ENCODE measurements around the gene SCTR. TPM values are rescaled to one million over a fixed set of nuclear protein-coding genes. Genes with fewer than 3 reads are reported as not detected.

Gene SCTR
- total and polyA plus RNA-seq, 2 of the 13 experiments (the other 11 are each of a cell fraction or from before 2014, with no cell fraction given): not detected

DNA sequence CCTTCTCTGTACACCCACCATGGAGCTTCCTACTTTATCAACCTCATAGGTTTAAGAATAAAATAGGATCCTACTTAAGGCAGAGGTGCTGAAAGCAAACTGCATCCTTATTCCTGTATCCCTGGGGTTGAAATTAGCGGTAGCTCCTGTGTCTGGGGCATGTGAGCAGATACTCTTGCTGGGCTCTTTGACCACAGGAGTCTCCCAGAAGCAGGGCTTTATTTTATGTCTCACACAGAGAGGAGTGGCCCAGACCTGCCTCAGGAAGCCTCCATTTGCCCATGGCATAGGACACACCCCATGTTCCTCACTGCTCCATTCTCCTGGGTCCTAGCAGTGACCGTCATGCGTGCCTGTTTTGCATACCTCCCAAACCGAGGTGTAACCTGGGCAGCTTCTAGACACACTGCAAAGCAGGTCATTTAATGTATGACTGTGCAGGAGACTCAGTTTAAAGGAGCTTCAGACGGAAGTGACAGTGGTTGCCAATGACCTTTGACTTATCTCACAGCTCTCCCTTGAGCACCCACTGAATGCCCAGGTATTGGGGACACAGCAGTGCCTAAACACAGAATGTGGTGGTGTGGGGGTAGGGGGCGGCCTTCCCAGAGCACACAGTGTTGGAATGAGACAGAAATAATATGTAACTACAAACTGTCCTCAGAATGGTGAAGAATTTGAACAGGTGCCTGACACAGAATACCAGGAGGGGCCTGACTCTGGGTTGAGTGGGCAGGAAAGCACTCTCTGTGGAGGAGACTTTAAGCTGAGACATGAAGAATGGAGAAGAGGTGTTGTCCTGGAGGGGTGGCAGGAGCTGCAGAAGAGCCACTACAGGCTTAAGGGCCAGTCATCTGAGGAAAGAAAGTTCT is 89.0 kb downstream of the SCTR start (continued):
- TF ChIP-seq ZNF768 (CRISPR knock-in tag; IDR thresholded peaks at IDR 0.05) (no peak), ZNF709 (CRISPR knock-in tag; IDR thresholded peaks at IDR 0.05) (0 out of 2 replicates have a peak, but pooled peaks have one; percentile 43), MAFK (conservative IDR thresholded peaks at IDR 0.05 in 1 of 2, IDR thresholded peaks at IDR 0.05 in 1 of 2; ENCODE audit: low read length in 2 of 2) (no peak), NR2C2 (CRISPR knock-in tag; IDR thresholded peaks at IDR 0.05; ENCODE audit: borderline replicate concordance) (peak; percentile 57), ZNF772 (CRISPR knock-in tag; IDR thresholded peaks at IDR 0.05) (no peak), ZNF678 (CRISPR knock-in tag; IDR thresholded peaks at IDR 0.05) (0 out of 2 replicates have a peak, but pooled peaks have one; percentile 21), ZKSCAN5 (CRISPR knock-in tag; IDR thresholded peaks at IDR 0.05) (no peak), POLR2A (IDR thresholded peaks at IDR 0.05; ENCODE audit: insufficient read depth in 1 of 2, low read depth in 2 of 2, low read length in 2 of 2) (no peak), HNF4G (IDR thresholded peaks at IDR 0.05; ENCODE audit: borderline replicate concordance, low read depth, low read length) (no peak), HNF4G (CRISPR knock-in tag; IDR thresholded peaks at IDR 0.05; ENCODE audit: borderline replicate concordance, low read depth) (peak; percentile 50; the same call in 1 of the 2 replicates), ZNF44 (CRISPR knock-in tag; IDR thresholded peaks at IDR 0.05) (0 out of 2 replicates have a peak, but pooled peaks have one; percentile 45), SOX13 (IDR thresholded peaks at IDR 0.05) (peak; percentile 19; the same call in 1 of the 2 replicates), SOX13 (CRISPR knock-in tag; conservative IDR thresholded peaks at IDR 0.05 in 1 of 2, IDR thresholded peaks at IDR 0.05 in 1 of 2) (no peak), FOXC1 (CRISPR knock-in tag; IDR thresholded peaks at IDR 0.05; ENCODE audit: borderline replicate concordance) (no peak), SNAPC2 (CRISPR knock-in tag; IDR thresholded peaks at IDR 0.05) (0 out of 2 replicates have a peak, but pooled peaks have one; percentile 19), ZMYM4 (CRISPR knock-in tag; IDR thresholded peaks at IDR 0.05) (0 out of 2 replicates have a peak, but pooled peaks have one; percentile 30), HDAC1 (CRISPR knock-in tag; IDR thresholded peaks at IDR 0.05) (0 out of 2 replicates have a peak, but pooled peaks have one; percentile 24), MAFF (IDR thresholded peaks at IDR 0.05; ENCODE audit: low read depth, low read length) (no peak)
- TF ChIP-seq, protein P1, sequence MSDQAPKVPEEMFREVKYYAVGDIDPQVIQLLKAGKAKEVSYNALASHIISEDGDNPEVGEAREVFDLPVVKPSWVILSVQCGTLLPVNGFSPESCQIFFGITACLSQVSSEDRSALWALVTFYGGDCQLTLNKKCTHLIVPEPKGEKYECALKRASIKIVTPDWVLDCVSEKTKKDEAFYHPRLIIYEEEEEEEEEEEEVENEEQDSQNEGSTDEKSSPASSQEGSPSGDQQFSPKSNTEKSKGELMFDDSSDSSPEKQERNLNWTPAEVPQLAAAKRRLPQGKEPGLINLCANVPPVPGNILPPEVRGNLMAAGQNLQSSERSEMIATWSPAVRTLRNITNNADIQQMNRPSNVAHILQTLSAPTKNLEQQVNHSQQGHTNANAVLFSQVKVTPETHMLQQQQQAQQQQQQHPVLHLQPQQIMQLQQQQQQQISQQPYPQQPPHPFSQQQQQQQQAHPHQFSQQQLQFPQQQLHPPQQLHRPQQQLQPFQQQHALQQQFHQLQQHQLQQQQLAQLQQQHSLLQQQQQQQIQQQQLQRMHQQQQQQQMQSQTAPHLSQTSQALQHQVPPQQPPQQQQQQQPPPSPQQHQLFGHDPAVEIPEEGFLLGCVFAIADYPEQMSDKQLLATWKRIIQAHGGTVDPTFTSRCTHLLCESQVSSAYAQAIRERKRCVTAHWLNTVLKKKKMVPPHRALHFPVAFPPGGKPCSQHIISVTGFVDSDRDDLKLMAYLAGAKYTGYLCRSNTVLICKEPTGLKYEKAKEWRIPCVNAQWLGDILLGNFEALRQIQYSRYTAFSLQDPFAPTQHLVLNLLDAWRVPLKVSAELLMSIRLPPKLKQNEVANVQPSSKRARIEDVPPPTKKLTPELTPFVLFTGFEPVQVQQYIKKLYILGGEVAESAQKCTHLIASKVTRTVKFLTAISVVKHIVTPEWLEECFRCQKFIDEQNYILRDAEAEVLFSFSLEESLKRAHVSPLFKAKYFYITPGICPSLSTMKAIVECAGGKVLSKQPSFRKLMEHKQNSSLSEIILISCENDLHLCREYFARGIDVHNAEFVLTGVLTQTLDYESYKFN (CRISPR knock-in tag; conservative IDR thresholded peaks at IDR 0.05): 0 out of 2 replicates have a peak, but pooled peaks have one; percentile 9
- TF ChIP-seq, protein P2, sequence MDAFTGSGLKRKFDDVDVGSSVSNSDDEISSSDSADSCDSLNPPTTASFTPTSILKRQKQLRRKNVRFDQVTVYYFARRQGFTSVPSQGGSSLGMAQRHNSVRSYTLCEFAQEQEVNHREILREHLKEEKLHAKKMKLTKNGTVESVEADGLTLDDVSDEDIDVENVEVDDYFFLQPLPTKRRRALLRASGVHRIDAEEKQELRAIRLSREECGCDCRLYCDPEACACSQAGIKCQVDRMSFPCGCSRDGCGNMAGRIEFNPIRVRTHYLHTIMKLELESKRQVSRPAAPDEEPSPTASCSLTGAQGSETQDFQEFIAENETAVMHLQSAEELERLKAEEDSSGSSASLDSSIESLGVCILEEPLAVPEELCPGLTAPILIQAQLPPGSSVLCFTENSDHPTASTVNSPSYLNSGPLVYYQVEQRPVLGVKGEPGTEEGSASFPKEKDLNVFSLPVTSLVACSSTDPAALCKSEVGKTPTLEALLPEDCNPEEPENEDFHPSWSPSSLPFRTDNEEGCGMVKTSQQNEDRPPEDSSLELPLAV (CRISPR knock-in tag; conservative IDR thresholded peaks at IDR 0.05; ENCODE audit: low read depth): no peak
